ENCODE measurements around the gene ANKRD37.

ANKRD37 gene

GRCh38 chr4:185424905-185425646, 28.4 kb downstream of the ANKRD37 start:
- DNase-seq = no peak

DNA sequence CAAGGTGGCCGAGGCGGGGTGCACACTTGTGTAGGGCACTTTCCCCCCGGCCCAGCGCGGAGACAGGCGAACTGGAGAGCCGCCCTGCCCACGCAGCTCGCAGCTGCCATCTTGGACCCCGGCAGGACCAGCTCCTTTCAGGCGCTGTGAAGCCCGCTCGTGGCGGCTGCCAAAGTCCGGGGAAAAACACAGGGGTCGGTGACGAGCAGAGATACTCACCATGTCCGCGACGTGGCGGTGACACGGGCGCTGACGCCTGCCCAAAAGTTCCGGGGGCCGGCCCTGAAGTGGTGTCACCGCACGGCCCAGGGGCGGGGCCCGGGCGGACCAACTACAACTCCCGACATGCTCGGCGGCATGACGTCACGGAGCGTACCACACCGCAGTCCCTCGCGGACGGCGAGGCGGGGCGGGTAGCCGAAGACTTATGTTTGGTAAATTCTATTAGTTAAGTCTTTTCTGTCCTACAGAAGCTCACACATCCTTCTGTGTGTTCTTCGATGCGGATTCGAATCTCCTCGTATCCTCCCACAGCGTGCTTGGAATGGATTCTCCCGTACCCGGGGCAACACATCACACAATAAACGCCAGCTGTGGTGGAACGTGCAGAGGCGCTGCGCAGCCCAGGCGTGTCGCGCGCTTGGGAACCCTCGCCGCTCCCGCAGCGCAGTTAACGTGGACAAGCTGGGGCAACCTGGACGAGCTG, 29.2 kb downstream of the ANKRD37 start, which contains the start of gene UFSP2:
Gene UFSP2 (minus strand): TSS at position 318 of the 706 bp plus-strand sequence. CDS start 96 bp downstream, at position 222.
- DNase-seq = peak; percentile 91

- no peak for DNase-seq
Observed at GRCh38 chr4:185426960-185427688, 30.5 kb downstream of the ANKRD37 start.

DNA sequence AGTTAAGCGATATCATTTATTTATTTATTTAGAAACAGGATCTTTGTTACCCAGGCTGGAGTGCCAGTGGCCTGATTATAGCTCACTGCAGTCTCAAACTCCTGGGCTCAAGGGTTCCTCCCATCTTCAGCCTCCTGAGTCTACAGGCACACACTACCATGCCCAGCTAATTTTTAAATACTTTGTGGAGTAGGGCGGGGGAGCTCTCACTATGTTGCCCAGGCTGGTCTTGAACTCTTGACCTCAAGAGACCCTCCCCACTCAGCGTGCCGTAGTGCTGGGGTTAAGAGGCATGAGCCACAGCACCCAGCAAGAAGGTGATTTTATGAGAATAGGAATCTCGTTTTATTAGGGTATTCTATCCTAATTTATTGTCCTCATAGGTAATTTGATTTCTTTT, 33.0 kb downstream of the ANKRD37 start:
- DNase-seq = no peak

GRCh38 chr4:185435466-185435865, 38.8 kb downstream of the ANKRD37 start:
- no peak for DNase-seq

- DNase-seq = no peak
Observed at GRCh38 chr4:185437809-185438208, 41.2 kb downstream of the ANKRD37 start.

DNA sequence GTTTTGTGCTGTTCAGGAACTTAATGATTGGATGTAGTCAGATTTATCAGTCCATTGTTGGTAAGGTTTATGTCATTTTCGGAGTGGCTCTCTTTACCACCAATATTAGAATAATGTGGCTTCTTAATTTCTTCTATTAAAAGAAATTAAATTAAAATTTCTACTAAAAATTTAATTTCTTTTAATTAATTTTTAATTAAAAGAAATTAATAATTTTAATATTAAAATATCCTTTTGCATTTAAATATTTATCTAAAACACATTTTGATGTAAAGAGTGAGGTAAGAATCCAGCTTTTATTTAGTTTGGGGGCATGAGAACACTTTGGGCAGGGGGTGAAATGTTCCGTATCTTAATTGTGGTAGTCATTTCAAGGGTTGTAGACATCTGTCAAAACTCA, 44.8 kb downstream of the ANKRD37 start:
- DNase-seq = no peak

GRCh38 chr4:185445209-185445608, 48.6 kb downstream of the ANKRD37 start:
- DNase-seq = no peak

Measured in activated CD4-positive, CD25-positive, alpha-beta regulatory T cell treated with anti-CD3 and anti-CD28 coated beads, Interleukin-2, amount 50 U/mL, for 72 hours (primary cell).